H1 (cell line): Measurements from ENCODE around the gene YLPM1. TPM values are rescaled to one million over a fixed set of nuclear protein-coding genes. Genes with fewer than 3 reads are reported as not detected.

Experiments used
- CTCF ChIA-PET: fragments of 300-600 bp; sonication (Branson Sonifier 250); formaldehyde crosslinking; loops from one replicate; lab custom pipeline; 2021; ENCODE audit not compliant: partially characterized antibody; lab: Charles Lee
- POLR2A ChIA-PET: fragments of 300-600 bp; sonication (Branson Sonifier 250); formaldehyde crosslinking; loops from one replicate; lab custom pipeline; 2021; ENCODE audit warnings: inconsistent platforms; ENCODE audit not compliant: partially characterized antibody; lab: Charles Lee
- DNase-seq, 2 experiments: peaks; one replicate each; pipeline versions ENCODE4 v3.0.0 to v3.0.0-alpha.2; 2010 to 2022; ENCODE audit warnings: low spot score in 2 of 2, low read depth in 1 of 2, mixed read lengths in 1 of 2
- FAIRE-seq: peaks from 2 replicates; lab custom pipeline; 2011; peaks lifted over from hg19 to GRCh38; lab: Jason Lieb, UNC
- H2AFZ ChIP-seq: 2 replicates; pipeline ENCODE4 v1.8.1; 2012; ENCODE audit warnings: low read length, inconsistent platforms
- H2AK5ac ChIP-seq: 2 replicates; pipeline ENCODE4 v1.6.1; 2013; ENCODE audit warnings: low read depth, low read length
- H2BK120ac ChIP-seq: replicated peaks from 2 replicates; pipeline ENCODE3; 2013; ENCODE audit warnings: low read depth, low read length, inconsistent platforms
- H2BK12ac ChIP-seq: 2 replicates; pipeline ENCODE4 v1.6.1; 2013; ENCODE audit warnings: low read depth, low read length
- H2BK15ac ChIP-seq: 2 replicates; pipeline ENCODE4 v1.6.1; 2013; ENCODE audit warnings: low read length
- H2BK20ac ChIP-seq: 2 replicates; pipeline ENCODE4 v1.6.1; 2013; ENCODE audit warnings: low read length
- H2BK5ac ChIP-seq: 2 replicates; pipeline ENCODE4 v1.6.1; 2013; ENCODE audit warnings: low read depth, low read length
- H3K14ac ChIP-seq: 2 replicates; pipeline ENCODE4 v1.6.1; 2013; ENCODE audit warnings: inconsistent platforms; ENCODE audit not compliant: insufficient read length
- H3K18ac ChIP-seq: 2 replicates; pipeline ENCODE4 v1.6.1; 2013; ENCODE audit warnings: low read length; ENCODE audit errors: extremely low read depth
- H3K23ac ChIP-seq: 2 replicates; pipeline ENCODE4 v1.6.1; 2013; ENCODE audit warnings: inconsistent platforms; ENCODE audit not compliant: insufficient read length
- H3K23me2 ChIP-seq: 2 replicates; pipeline ENCODE4 v1.6.1; 2013; ENCODE audit warnings: low read depth, low read length
- H3K27ac ChIP-seq: 2 replicates; pipeline ENCODE4 v1.6.1; 2011; ENCODE audit warnings: low read depth, low read length, inconsistent platforms
- H3K27me3 ChIP-seq, 4 experiments: replicated peaks in 1 of 4; 1 replicate in 1 of 4; 2 replicates in 3 of 4; pipeline versions ENCODE4 v1.6.1 to v1.8.1; 2011 to 2013; ENCODE audit warnings: low read length in 3 of 4, mild to moderate bottlenecking in 3 of 4, inconsistent platforms in 2 of 4, mixed read lengths in 2 of 4, moderate library complexity in 1 of 4; ENCODE audit not compliant: control insufficient read depth in 3 of 4, insufficient read depth in 3 of 4; ENCODE audit errors: extremely low read depth in 1 of 4
- H3K36me3 ChIP-seq, 4 experiments: 2 replicates each; pipeline versions ENCODE4 v1.6.1 to v1.8.1; 2011 to 2013; ENCODE audit warnings: mild to moderate bottlenecking in 4 of 4, low read length in 3 of 4, moderate library complexity in 2 of 4, control low read depth in 1 of 4, inconsistent platforms in 1 of 4; ENCODE audit not compliant: insufficient read depth in 4 of 4, control insufficient read depth in 2 of 4
- H3K4ac ChIP-seq: replicated peaks from 2 replicates; pipeline ENCODE3; 2013; ENCODE audit warnings: low read length, low read depth, mixed read lengths, inconsistent platforms; ENCODE audit not compliant: insufficient read length
- H3K4me1 ChIP-seq, 4 experiments: replicated peaks in 1 of 4; 1 replicate in 1 of 4; 2 replicates in 3 of 4; pipeline versions ENCODE4 v1.6.1 to v1.8.1; 2011 to 2013; ENCODE audit warnings: low read length in 3 of 4, inconsistent platforms in 2 of 4, mixed read lengths in 1 of 4; ENCODE audit not compliant: insufficient read depth in 4 of 4, control insufficient read depth in 3 of 4
- H3K4me2 ChIP-seq, 2 experiments: 2 replicates each; pipeline versions ENCODE4 v1.6.1 to v1.8.1; 2011 to 2013; ENCODE audit warnings: low read depth in 2 of 2, low read length in 2 of 2, control low read depth in 1 of 2, inconsistent platforms in 1 of 2, mild to moderate bottlenecking in 1 of 2; ENCODE audit not compliant: insufficient read depth in 1 of 2
- H3K4me3 ChIP-seq, 4 experiments: fragments of 200-600, 300-600 bp in 1 of 4; sonication (generic), shearing (Covaris generic), sonication (Bioruptor Twin) in 1 of 4; 2 replicates each; pipeline versions ENCODE4 v1.5.1 to v1.8.1; 2011 to 2016; ENCODE audit warnings: low read length in 4 of 4, low read depth in 3 of 4, control low read depth in 2 of 4, inconsistent platforms in 2 of 4, mild to moderate bottlenecking in 2 of 4, mixed read lengths in 1 of 4, moderate library complexity in 1 of 4; ENCODE audit not compliant: insufficient read depth in 2 of 4; ENCODE audit errors: extremely low read depth in 1 of 4
- H3K56ac ChIP-seq: replicated peaks from 2 replicates; pipeline ENCODE3; 2013; ENCODE audit warnings: low read depth, mild to moderate bottlenecking, mixed read lengths, low read length, inconsistent platforms; ENCODE audit not compliant: insufficient read length
- H3K79me1 ChIP-seq: 2 replicates; pipeline ENCODE4 v1.6.1; 2013; ENCODE audit warnings: low read depth, low read length, control low read depth
- H3K79me2 ChIP-seq, 2 experiments: 2 replicates each; pipeline versions ENCODE4 v1.6.1 to v1.8.1; 2012 to 2013; ENCODE audit warnings: low read length in 2 of 2, mild to moderate bottlenecking in 2 of 2, inconsistent platforms in 1 of 2; ENCODE audit not compliant: insufficient read depth in 2 of 2, control insufficient read depth in 1 of 2
- H3K9ac ChIP-seq, 4 experiments: replicated peaks in 1 of 4; 1 replicate in 1 of 4; 2 replicates in 3 of 4; pipeline versions ENCODE4 v1.6.1 to v1.8.1; 2011 to 2013; ENCODE audit warnings: low read depth in 3 of 4, low read length in 3 of 4, control low read depth in 2 of 4, mild to moderate bottlenecking in 2 of 4, moderate library complexity in 2 of 4, inconsistent platforms in 1 of 4; ENCODE audit errors: extremely low read depth in 1 of 4
- H3K9me3 ChIP-seq, 2 experiments: 2 replicates each; pipeline versions ENCODE4 v1.6.1 to v1.8.1; 2012 to 2013; ENCODE audit warnings: mild to moderate bottlenecking in 2 of 2, moderate library complexity in 2 of 2, control low read depth in 1 of 2, inconsistent platforms in 1 of 2, low read depth in 1 of 2, low read length in 1 of 2, mixed read lengths in 1 of 2; ENCODE audit not compliant: insufficient read depth in 2 of 2
- H4K20me1 ChIP-seq, 2 experiments: replicated peaks in 1 of 2; 2 replicates each; pipeline versions ENCODE3 to v1.8.1; 2011 to 2013; ENCODE audit warnings: inconsistent platforms in 2 of 2, low read length in 2 of 2, mild to moderate bottlenecking in 1 of 2; ENCODE audit not compliant: insufficient read depth in 2 of 2, control insufficient read depth in 1 of 2
- H4K5ac ChIP-seq: 2 replicates; pipeline ENCODE4 v1.6.1; 2013; ENCODE audit warnings: low read length, low read depth, mixed read lengths, inconsistent platforms; ENCODE audit not compliant: insufficient read length
- H4K8ac ChIP-seq: 2 replicates; pipeline ENCODE4 v1.8.0; 2013; ENCODE audit warnings: mild to moderate bottlenecking, moderate library complexity, low read length, inconsistent platforms; ENCODE audit not compliant: insufficient read depth; ENCODE audit errors: extremely low read depth
- H4K91ac ChIP-seq: replicated peaks from 2 replicates; pipeline ENCODE3; 2013; ENCODE audit warnings: low read length, mixed read lengths, inconsistent platforms; ENCODE audit not compliant: insufficient read length
- RBBP5 ChIP-seq: IDR thresholded peaks from 2 replicates; pipeline ENCODE4 v1.7.1; 2012; ENCODE audit warnings: low read depth, mild to moderate bottlenecking, inconsistent platforms, low read length, moderate library complexity, borderline replicate concordance
- TEAD4 ChIP-seq: IDR thresholded peaks from 2 replicates; pipeline ENCODE4 v1.6.1; 2012; ENCODE audit warnings: low read depth, low read length, inconsistent platforms, mixed read lengths
- YY1 ChIP-seq: IDR thresholded peaks from 2 replicates; pipeline ENCODE4 v1.6.1; 2011; ENCODE audit warnings: low read depth, mild to moderate bottlenecking, low read length
- WGBS, 2 experiments: shearing (Covaris generic) in 1 of 2; methylation state at CpG; one replicate each; pipeline versions ENCODE4 v1.1.6 to v1.1.7; 2013 to 2015; ENCODE audit warnings: low lambda C conversion rate in 2 of 2, mixed read lengths in 2 of 2, inconsistent platforms in 1 of 2, low coverage in 1 of 2, missing lambda C conversion rate in 1 of 2; ENCODE audit not compliant: insufficient replicate concordance in 2 of 2, insufficient coverage in 1 of 2, insufficient read length in 1 of 2; ENCODE audit errors: extremely low coverage in 1 of 2, missing lambda C conversion rate in 1 of 2; 5-methylcytosine and 5-hydroxymethylcytosine counted together
- polyA plus RNA-seq, 7 experiments: library from polyadenylated mRNA; depleted of rRNA in 3 of 7; stranded (reverse) in 5 of 7; unstranded in 2 of 7; fragments of >200 nt in 5 of 7; fragments of 200-250 nt in 2 of 7; gene quantifications; 1 replicate in 5 of 7; 2 replicates in 1 of 7; 4 replicates in 1 of 7; pipeline versions ENCODE4 v1.2.1 to v1.2.3, GENCODE V29; 2011 to 2013; ENCODE audit warnings: missing spikeins in 2 of 7, mixed read lengths in 2 of 7
- total RNA-seq: library from RNA; stranded (reverse); fragmentation: NEBNext Ultra II Directional; extraction: Animal tissue kit (Norgen Biotek cat#: 25700); gene quantifications from 2 replicates; pipeline ENCODE4 v1.2.1, GENCODE V29; 2021
- TF ChIP-seq, protein P1 (sequence below): IDR thresholded peaks from 2 replicates; pipeline ENCODE4 v1.6.1; 2012; ENCODE audit warnings: low read length, inconsistent platforms

Gene YLPM1
- total and polyA plus RNA-seq, 2 of the 8 experiments (the other 6 are each of a cell fraction or from before 2014, with no cell fraction given): 13.5 to 71.7 TPM

DNA sequence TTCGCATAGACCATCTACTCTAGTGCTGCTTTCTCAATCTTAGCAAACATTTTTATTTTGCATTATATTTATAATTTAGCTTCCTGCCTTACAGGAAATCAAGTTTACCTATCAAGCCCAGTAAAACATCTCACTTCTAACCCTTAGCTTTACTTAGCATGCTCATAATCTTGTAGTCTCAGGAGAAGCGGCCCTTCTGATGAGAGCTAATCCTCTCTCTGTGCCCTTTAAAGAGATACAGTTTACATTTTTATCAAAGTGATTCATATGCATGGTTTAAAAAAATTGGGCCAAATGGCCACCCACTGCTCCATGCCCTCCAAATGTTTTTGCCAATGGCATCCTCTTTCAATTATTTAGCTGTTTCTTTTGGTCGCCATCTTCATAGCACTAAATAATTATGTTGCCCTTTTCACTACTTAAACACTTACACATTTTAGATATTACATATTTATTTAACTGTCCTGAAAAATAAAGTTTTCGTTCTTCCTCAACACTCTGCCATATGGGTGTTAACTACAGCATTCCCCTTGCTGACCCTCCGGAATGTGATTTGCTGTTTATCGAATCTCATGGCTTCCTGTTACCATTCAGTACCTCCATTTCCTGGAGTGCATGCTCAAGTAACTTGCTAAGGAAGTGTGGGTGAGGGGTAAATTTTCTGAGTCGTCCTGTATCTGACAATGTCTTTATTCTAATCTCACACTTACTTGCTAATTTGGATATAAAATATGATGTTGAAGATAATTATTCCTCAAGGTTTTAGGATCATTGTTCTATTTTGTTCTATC is 29.3 kb downstream of the YLPM1 start:
- no peak overlapping the region for H2BK12ac ChIP-seq
- H2AK5ac ChIP-seq: no peak overlapping the region
- WGBS, 2 experiments: 63% methylated on average over 7 of the region's 7 CpGs; no CpG with 5 or more reads in 1 of the 2 experiments
- no peak overlapping the region for H4K5ac ChIP-seq
- H3K79me1 ChIP-seq: peaks cover 3% of the 10 kb centered on the region; the same call in 1 of the 2 replicates
- H3K18ac ChIP-seq: no peak overlapping the region
- H3K4me2 ChIP-seq: 0 out of 4 replicates have a peak overlapping the region, but pooled peaks of 1 of the 2 experiments have one; percentile 7
- no peak overlapping the region for H4K8ac ChIP-seq
- H3K9me3 ChIP-seq: no peaks in the 10 kb centered on the region; a peak in 1 of 4 replicates
- H3K4me1 ChIP-seq: peaks cover 0 to 14% (median 0%) of the 10 kb centered on the region in 4 experiments; a peak in 1 of 7 replicates
- H3K27me3 ChIP-seq: no peaks in the 10 kb centered on the region
- H4K20me1 ChIP-seq: no peaks in the 10 kb centered on the region
- no peak for DNase-seq
- no peak overlapping the region for H3K4me3 ChIP-seq
- no peaks in the 10 kb centered on the region for H3K23me2 ChIP-seq
- H2BK20ac ChIP-seq: no peak overlapping the region
- H3K9ac ChIP-seq: no peak overlapping the region
- no peak overlapping the region for H3K23ac ChIP-seq
- H2BK5ac ChIP-seq: no peak overlapping the region
- no peak overlapping the region for H3K14ac ChIP-seq
- no peak overlapping the region for H3K4ac ChIP-seq
- H3K79me2 ChIP-seq: peaks cover 0 to 68% of the 10 kb centered on the region in 2 experiments; a peak in 2 of 4 replicates
- POLR2A ChIA-PET: interaction anchor here (1.1 to 1.2 kb wide), 2 partner anchors 29 to 30 kb away, joined by 3 read pairs; no protein-coding TSS in a partner anchor
- H3K36me3 ChIP-seq: peaks cover 0 to 16% (median 4%) of the 10 kb centered on the region in 4 experiments; a peak in 5 of 8 replicates
- CTCF ChIA-PET: interaction anchor here (0.7 to 1.3 kb wide), 2 partner anchors 10 to 856 kb away, joined by 3 to 7 read pairs; no protein-coding TSS in a partner anchor
- FAIRE-seq: peak; percentile 81
- TF ChIP-seq RBBP5: no peak
- 0 out of 2 replicates have a peak, but pooled peaks have one; percentile 19 for TF ChIP-seq YY1
- TF ChIP-seq, protein P1, sequence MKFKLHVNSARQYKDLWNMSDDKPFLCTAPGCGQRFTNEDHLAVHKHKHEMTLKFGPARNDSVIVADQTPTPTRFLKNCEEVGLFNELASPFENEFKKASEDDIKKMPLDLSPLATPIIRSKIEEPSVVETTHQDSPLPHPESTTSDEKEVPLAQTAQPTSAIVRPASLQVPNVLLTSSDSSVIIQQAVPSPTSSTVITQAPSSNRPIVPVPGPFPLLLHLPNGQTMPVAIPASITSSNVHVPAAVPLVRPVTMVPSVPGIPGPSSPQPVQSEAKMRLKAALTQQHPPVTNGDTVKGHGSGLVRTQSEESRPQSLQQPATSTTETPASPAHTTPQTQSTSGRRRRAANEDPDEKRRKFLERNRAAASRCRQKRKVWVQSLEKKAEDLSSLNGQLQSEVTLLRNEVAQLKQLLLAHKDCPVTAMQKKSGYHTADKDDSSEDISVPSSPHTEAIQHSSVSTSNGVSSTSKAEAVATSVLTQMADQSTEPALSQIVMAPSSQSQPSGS: no peak
- peak; percentile 71 for TF ChIP-seq TEAD4
- peak overlapping the region; percentile 19 for H4K91ac ChIP-seq
- H2BK15ac ChIP-seq: no peak overlapping the region
- no peak overlapping the region for H3K56ac ChIP-seq
- no peak overlapping the region for H2BK120ac ChIP-seq
- no peak overlapping the region; the same call in 1 of the 2 replicates for H3K27ac ChIP-seq
- H2AFZ ChIP-seq: no peak overlapping the region
